GM21447 (cell line): ENCODE data around the gene UMOD.

ENCODE experiments used
- ATAC-seq: cut with Tn5 transposase; IDR thresholded peaks from one replicate; pipeline ENCODE4 v1.9.1; 2021; ENCODE audit not compliant: unreplicated experiment

UMOD gene

GRCh38 chr16:20352615-20353014, at the start of gene UMOD:
UMOD (minus strand) TSS chr16:20352715; CDS start chr16:20350737, 1,978 bp downstream.
- no peak for ATAC-seq

GRCh38 chr16:20401475-20402016, 49.0 kb upstream of the UMOD start:
- no peak for ATAC-seq

- no peak for ATAC-seq
These were observed 48.6 kb upstream of the UMOD start for GRCh38 chr16:20401066-20401465.

- ATAC-seq = no peak
These were observed 46.7 kb upstream of the UMOD start for GRCh38 chr16:20399185-20399584.

- no peak for ATAC-seq
These were observed 46.1 kb upstream of the UMOD start for GRCh38 chr16:20398603-20399002.

- ATAC-seq = no peak
These were observed 45.1 kb upstream of the UMOD start for GRCh38 chr16:20397468-20398074.

- no peak for ATAC-seq
These were observed 44.4 kb upstream of the UMOD start for GRCh38 chr16:20396846-20397467.

- ATAC-seq = no peak
These were observed 43.4 kb upstream of the UMOD start for GRCh38 chr16:20395946-20396345.

GRCh38 chr16:20393801-20394577, 41.5 kb upstream of the UMOD start:
- ATAC-seq = no peak

- ATAC-seq = no peak
These were observed 38.5 kb upstream of the UMOD start for GRCh38 chr16:20391045-20391444.

- ATAC-seq = no peak
These were observed 36.3 kb upstream of the UMOD start for GRCh38 chr16:20388854-20389253.

GRCh38 chr16:20387978-20388377, 35.5 kb upstream of the UMOD start:
- ATAC-seq = no peak

- no peak for ATAC-seq
These were observed 33.6 kb upstream of the UMOD start for GRCh38 chr16:20385844-20386832.

- ATAC-seq = no peak
These were observed 30.9 kb upstream of the UMOD start for GRCh38 chr16:20383106-20384029.

GRCh38 chr16:20382202-20382948, 29.9 kb upstream of the UMOD start:
- ATAC-seq = no peak

GRCh38 chr16:20380782-20381181, 28.3 kb upstream of the UMOD start:
- no peak for ATAC-seq

GRCh38 chr16:20377181-20377580, 24.7 kb upstream of the UMOD start:
- no peak for ATAC-seq

GRCh38 chr16:20372701-20373100, 20.2 kb upstream of the UMOD start:
- ATAC-seq = no peak
